ENCODE data around the gene EHMT1. TPM values are rescaled to one million over a fixed set of nuclear protein-coding genes. Genes with fewer than 3 reads are reported as not detected.

Gene EHMT1
- total and polyA plus RNA-seq, 9 of the 15 experiments (the other 6 are each of a cell fraction or from before 2014, with no cell fraction given), result 2.2 to 76.0 (median 36.4) TPM

DNA sequence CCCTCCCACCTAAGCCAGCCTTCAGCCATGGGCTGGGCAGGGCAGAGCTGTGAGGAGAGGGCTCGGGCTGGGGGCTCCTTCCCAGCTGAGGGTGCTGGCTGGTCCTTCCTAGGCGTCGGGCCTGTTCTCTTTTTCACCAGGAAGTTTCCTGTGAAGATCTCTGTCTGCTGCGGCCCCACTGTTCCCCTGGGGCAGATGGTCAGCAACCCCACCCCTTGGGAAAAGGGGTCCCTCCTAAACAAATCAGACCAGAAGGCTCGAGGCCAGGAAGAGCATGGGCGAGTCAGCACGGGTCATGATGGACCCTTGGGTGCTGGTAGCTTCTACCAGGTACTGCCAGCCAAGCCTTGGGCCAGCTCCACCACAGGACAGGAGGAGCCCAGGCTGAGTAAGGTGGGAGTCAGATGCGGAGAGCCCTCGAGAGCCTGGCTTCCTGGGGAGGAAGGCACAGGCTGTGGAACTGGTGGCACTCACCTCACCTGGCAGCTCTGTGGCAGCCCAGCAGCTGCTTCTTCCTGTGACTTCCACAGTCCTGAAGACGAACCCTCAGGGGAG is 262.2 kb downstream of the EHMT1 start:
- peaks cover 0 to 24% of the 10 kb centered on the region in 2 experiments; a peak in 2 of 5 replicates for H3K27me3 ChIP-seq (ENCODE audit: control insufficient read depth in 2 of 2, insufficient read depth in 2 of 2, low read length in 2 of 2)
- CTCF ChIA-PET (ENCODE audit: low intra/inter-chr PET ratio), result no interaction called here
- FAIRE-seq, result no peak
- in situ Hi-C loops (cut with MboI), result no loop called here
- WGBS (ENCODE audit: insufficient coverage, low coverage, missing lambda C conversion rate), result 2% methylated on average over 10 of the region's 10 CpGs
- no peak for ATAC-seq
- no peak overlapping the region for H3K4me2 ChIP-seq (ENCODE audit: insufficient read depth, low read length)
- 0 out of 2 replicates have a peak, but pooled peaks cover 7% of the 10 kb centered on the region for H4K20me1 ChIP-seq (replicated peaks; ENCODE audit: control insufficient read depth, insufficient read depth, low read length)
- H3K9me3 ChIP-seq (replicated peaks; ENCODE audit: control insufficient read depth, insufficient read depth, low read depth, low read length), result no peaks in the 10 kb centered on the region
- H3K9me1 ChIP-seq (ENCODE audit: control insufficient read depth, insufficient read depth, low read length), result no peaks in the 10 kb centered on the region
- H3K4me1 ChIP-seq (replicated peaks in 1 of 2; ENCODE audit: control insufficient read depth in 2 of 2, insufficient read depth in 2 of 2, low read length in 2 of 2), result peaks cover 0 to 17% of the 10 kb centered on the region in 2 experiments; a peak in 2 of 5 replicates
- no peak overlapping the region for H2AFZ ChIP-seq (ENCODE audit: low read depth, low read length)
- POLR2A ChIA-PET, result interaction anchor here (1.0 to 1.1 kb wide), 2 partner anchors 16 to 38 kb away, joined by 3 read pairs; no protein-coding TSS in a partner anchor
- no peak overlapping the region for H3K4me3 ChIP-seq
- no peaks in the 10 kb centered on the region for H3K36me3 ChIP-seq (ENCODE audit: control insufficient read depth, insufficient read depth, low read length)
- H3K79me2 ChIP-seq (ENCODE audit: control insufficient read depth, insufficient read depth, low read length), result no peaks in the 10 kb centered on the region
- no peak overlapping the region for H3K9ac ChIP-seq (ENCODE audit: insufficient read depth in 1 of 2, low read depth in 2 of 2, low read length in 2 of 2)
- no peak for DNase-seq (ENCODE audit: extremely low read depth in 1 of 4, low spot score in 3 of 4)
- intact Hi-C loops (cut with micrococcal nuclease), result no loop called here
- BruUV-seq (replicated peaks), result no TSS peak
- no peak overlapping the region for H3K27ac ChIP-seq (ENCODE audit: extremely low read depth, low read depth, low read length)
- TF ChIP-seq, protein P1, sequence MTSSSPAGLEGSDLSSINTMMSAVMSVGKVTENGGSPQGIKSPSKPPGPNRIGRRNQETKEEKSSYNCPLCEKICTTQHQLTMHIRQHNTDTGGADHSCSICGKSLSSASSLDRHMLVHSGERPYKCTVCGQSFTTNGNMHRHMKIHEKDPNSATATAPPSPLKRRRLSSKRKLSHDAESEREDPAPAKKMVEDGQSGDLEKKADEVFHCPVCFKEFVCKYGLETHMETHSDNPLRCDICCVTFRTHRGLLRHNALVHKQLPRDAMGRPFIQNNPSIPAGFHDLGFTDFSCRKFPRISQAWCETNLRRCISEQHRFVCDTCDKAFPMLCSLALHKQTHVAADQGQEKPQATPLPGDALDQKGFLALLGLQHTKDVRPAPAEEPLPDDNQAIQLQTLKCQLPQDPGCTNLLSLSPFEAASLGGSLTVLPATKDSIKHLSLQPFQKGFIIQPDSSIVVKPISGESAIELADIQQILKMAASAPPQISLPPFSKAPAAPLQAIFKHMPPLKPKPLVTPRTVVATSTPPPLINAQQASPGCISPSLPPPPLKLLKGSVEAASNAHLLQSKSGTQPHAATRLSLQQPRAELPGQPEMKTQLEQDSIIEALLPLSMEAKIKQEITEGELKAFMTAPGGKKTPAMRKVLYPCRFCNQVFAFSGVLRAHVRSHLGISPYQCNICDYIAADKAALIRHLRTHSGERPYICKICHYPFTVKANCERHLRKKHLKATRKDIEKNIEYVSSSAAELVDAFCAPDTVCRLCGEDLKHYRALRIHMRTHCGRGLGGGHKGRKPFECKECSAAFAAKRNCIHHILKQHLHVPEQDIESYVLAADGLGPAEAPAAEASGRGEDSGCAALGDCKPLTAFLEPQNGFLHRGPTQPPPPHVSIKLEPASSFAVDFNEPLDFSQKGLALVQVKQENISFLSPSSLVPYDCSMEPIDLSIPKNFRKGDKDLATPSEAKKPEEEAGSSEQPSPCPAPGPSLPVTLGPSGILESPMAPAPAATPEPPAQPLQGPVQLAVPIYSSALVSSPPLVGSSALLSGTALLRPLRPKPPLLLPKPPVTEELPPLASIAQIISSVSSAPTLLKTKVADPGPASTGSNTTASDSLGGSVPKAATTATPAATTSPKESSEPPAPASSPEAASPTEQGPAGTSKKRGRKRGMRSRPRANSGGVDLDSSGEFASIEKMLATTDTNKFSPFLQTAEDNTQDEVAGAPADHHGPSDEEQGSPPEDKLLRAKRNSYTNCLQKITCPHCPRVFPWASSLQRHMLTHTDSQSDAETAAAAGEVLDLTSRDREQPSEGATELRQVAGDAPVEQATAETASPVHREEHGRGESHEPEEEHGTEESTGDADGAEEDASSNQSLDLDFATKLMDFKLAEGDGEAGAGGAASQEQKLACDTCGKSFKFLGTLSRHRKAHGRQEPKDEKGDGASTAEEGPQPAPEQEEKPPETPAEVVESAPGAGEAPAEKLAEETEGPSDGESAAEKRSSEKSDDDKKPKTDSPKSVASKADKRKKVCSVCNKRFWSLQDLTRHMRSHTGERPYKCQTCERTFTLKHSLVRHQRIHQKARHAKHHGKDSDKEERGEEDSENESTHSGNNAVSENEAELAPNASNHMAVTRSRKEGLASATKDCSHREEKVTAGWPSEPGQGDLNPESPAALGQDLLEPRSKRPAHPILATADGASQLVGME (CRISPR knock-in tag; IDR thresholded peaks at IDR 0.05), result no peak
- TF ChIP-seq ZNF253 (CRISPR knock-in tag; conservative IDR thresholded peaks at IDR 0.05) (no peak), USF2 (CRISPR knock-in tag; IDR thresholded peaks at IDR 0.05) (no peak), ZNF77 (CRISPR knock-in tag; IDR thresholded peaks at IDR 0.05) (no peak), REST (IDR thresholded peaks at IDR 0.05; ENCODE audit: borderline replicate concordance) (no peak), REST (CRISPR knock-in tag; IDR thresholded peaks at IDR 0.05; ENCODE audit: low read depth) (no peak), RBFOX2 (IDR thresholded peaks at IDR 0.05; ENCODE audit: low read depth, low read length) (no peak), ZNF444 (CRISPR knock-in tag; IDR thresholded peaks at IDR 0.05) (no peak)
